Measurements from ENCODE around the gene RGMA.

GRCh38 chr15:93074599-93074998 is 14.4 kb downstream of the RGMA start:
- no peak for TF ChIP-seq CTCF (IDR thresholded peaks at IDR 0.05; ENCODE audit: poor library complexity, severe bottlenecking)
- TF ChIP-seq POLR2AphosphoS5 (IDR thresholded peaks at IDR 0.05): no peak
- no peak for TF ChIP-seq REST (IDR thresholded peaks at IDR 0.05; ENCODE audit: borderline replicate concordance)
- TF ChIP-seq EP300 (conservative IDR thresholded peaks at IDR 0.05; ENCODE audit: poor library complexity, severe bottlenecking): no peak
- no peak for TF ChIP-seq EZH2 (IDR thresholded peaks at IDR 0.05; ENCODE audit: borderline replicate concordance, insufficient read depth, low read length, poor library complexity, severe bottlenecking)
- TF ChIP-seq MXI1 (conservative IDR thresholded peaks at IDR 0.05; ENCODE audit: poor library complexity, severe bottlenecking): no peak

Data from neural cell (in vitro differentiated cells).